Memory B cell (primary cell): ENCODE measurements around the gene STXBP2.
"Not testable (repeated sequence)": the region's sequence is repeated elsewhere in the genome, so short reads cannot be mapped to it uniquely, and the experiment has no call there.

Experiments used
- ATAC-seq: fragments of 150-1000 bp; cut with Tn5 transposase; 2 replicates; pipeline ENCODE4 v1.10.0; 2021; ENCODE audit warnings: low read depth, mild to moderate bottlenecking, moderate library complexity
- DNase-seq, 2 donors: peaks; one replicate each; pipeline ENCODE4 v3.0.0; 2022; ENCODE audit warnings: low spot score in 2 of 2
- H3K27ac Mint-ChIP-seq: one replicate; pipeline ENCODE4 v1.8.0; 2022; ENCODE audit warnings: mild to moderate bottlenecking, moderate library complexity, mixed read lengths
- H3K27me3 Mint-ChIP-seq: one replicate; pipeline ENCODE4 v1.8.0; 2022; ENCODE audit warnings: mixed read lengths
- H3K36me3 Mint-ChIP-seq: one replicate; pipeline ENCODE4 v1.8.0; 2022; ENCODE audit warnings: mild to moderate bottlenecking, mixed read lengths
- H3K4me1 Mint-ChIP-seq: one replicate; pipeline ENCODE4 v1.8.0; 2022; ENCODE audit warnings: mixed read lengths
- H3K4me3 Mint-ChIP-seq: one replicate; pipeline ENCODE4 v1.8.0; 2022; ENCODE audit warnings: mild to moderate bottlenecking, moderate library complexity, mixed read lengths
- H3K9me3 Mint-ChIP-seq: one replicate; pipeline ENCODE4 v1.8.0; 2022; ENCODE audit warnings: mixed read lengths

STXBP2 gene

DNA sequence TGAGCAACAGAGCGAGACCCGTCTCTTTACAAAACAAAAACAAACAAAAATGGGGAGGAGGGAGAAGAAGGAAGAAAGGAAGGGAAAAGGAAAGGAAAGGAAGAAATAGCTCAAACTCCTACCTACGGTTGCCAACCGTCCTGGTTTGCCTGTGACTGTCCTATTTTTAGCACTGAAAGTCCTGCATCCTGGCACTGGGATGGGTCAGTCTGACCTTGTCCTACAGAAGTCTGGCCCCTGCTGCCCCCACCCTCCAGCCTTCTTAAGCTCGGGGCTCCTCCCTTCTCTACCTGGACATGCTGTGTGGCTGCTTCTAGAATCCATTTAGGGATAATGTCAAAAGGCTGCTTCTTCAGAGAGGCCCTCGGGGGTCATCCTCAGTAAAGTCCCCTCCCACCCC, 1.2 kb upstream of the STXBP2 start:
- Mint-ChIP-seq H3K27me3 (no peaks in the 10 kb centered on the region), H3K27ac (no peak overlapping the region), H3K36me3 (peaks cover 16% of the 10 kb centered on the region), H3K4me1 (peaks cover 26% of the 10 kb centered on the region), H3K4me3 (peak overlapping the region; percentile 46), H3K9me3 (peaks cover 1% of the 10 kb centered on the region)
- DNase-seq (no peak), ATAC-seq (no peak)

DNA sequence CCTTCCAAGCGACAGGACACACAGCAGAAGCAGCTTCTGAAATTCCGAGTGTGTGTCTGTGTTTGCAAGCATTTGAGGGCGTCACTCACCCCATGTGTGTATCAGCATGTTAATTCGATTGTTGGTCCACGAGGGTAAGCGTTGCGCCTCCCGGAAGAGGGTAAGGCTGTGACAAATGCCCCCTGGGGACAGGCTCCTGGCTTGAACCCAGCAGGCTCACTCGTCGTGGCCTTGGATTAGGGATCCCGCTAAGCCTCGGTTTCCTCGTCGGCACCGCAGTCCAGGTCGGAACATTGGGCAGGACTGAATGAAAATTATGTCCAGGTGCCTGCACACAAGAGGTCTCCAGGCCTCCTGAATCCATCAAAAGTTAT, 606 bp upstream of the STXBP2 start:
- H3K4me3 Mint-ChIP-seq, result peak overlapping the region; percentile 91
- H3K4me1 Mint-ChIP-seq, result peaks cover 26% of the 10 kb centered on the region
- no peaks in the 10 kb centered on the region for H3K27me3 Mint-ChIP-seq
- peaks cover 1% of the 10 kb centered on the region for H3K9me3 Mint-ChIP-seq
- DNase-seq, result no peak
- peak overlapping the region; percentile 97 for H3K27ac Mint-ChIP-seq
- peaks cover 16% of the 10 kb centered on the region for H3K36me3 Mint-ChIP-seq
- no peak for ATAC-seq

DNA sequence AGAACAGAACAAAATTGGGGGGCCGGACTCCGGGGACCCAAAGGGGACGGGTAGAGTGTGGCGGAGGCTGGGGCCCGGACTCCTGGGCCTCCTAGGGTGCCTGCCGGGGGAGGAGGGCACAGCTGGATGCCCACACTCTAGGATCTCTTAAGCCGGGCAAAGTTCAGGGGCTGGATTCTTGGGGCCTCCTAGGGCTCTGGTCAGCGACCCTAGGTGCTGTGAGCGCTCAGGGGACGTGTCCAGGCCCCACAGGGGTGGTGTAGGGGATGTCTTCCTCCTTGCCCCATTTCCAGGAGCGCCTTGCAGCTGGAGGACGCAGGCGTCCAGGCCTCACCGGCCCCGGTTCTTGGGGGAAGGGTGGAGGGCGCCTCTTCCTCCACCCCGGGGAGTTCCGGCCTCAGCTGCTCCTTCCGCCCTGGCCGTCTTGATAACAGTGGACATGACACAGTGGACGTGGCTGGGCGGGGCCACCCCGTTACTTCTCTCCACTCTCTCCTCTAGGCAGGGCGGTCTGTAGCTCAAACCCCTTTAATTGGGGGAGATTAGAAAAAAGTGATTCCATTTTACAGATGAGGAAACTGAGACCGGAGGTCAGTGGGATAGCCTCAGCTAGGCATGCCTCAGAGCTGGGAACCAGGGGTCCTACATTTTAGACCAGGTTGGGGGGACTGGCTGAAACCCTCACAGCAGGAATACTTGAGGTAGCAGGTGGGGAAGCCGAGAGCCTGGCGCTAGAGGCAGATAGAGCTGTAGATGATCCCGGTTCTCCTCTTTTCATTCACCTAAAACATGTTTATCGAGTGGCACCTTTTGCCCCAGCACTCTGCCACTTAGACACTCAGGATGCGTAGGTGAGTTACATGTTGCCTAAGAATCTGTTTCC, 705 bp downstream of the STXBP2 start:
- DNase-seq (no peak), ATAC-seq (peak; percentile 16)
- Mint-ChIP-seq H3K27me3 (no peaks in the 10 kb centered on the region), H3K4me1 (peaks cover 26% of the 10 kb centered on the region), H3K4me3 (peak overlapping the region; percentile 91), H3K9me3 (peaks cover 1% of the 10 kb centered on the region), H3K27ac (peak overlapping the region; percentile 97), H3K36me3 (peaks cover 14% of the 10 kb centered on the region)

DNA sequence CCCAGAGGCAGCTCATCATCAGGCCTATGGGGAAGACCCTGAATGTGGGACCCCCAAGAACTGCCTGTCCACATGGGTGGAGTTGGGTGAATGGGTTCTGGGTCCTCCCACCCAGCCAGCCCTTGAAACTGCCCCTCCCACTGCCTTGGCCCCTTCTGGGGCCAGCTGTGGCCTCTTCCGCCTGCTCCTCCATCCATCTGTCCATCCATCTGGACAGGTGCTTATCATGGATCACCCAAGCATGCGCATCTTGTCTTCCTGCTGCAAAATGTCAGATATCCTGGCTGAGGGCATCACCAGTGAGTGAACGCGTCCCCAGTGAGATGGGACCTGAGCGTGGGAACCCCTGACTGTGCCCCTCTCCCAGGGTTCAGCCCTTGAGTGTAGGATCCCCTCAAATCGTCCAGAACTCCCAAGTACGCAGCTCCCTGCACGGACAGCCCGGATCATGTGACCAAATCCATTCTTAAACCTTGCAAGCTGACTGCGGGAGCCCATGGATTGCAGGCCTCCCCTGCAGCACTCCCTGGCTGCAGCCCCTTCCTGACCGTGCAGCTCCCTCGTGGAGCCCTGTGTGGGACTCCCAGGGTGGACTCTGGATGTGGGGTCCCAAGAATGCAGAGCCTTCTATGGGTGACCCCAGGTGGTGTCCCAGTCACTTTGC, 2.0 kb downstream of the STXBP2 start:
- H3K9me3 Mint-ChIP-seq, result peaks cover 1% of the 10 kb centered on the region
- peaks cover 29% of the 10 kb centered on the region for H3K4me1 Mint-ChIP-seq
- no peak for DNase-seq
- H3K27ac Mint-ChIP-seq, result no peak overlapping the region
- ATAC-seq, result no peak
- H3K4me3 Mint-ChIP-seq, result peak overlapping the region; percentile 32
- H3K36me3 Mint-ChIP-seq, result peaks cover 11% of the 10 kb centered on the region
- H3K27me3 Mint-ChIP-seq, result no peaks in the 10 kb centered on the region

DNA sequence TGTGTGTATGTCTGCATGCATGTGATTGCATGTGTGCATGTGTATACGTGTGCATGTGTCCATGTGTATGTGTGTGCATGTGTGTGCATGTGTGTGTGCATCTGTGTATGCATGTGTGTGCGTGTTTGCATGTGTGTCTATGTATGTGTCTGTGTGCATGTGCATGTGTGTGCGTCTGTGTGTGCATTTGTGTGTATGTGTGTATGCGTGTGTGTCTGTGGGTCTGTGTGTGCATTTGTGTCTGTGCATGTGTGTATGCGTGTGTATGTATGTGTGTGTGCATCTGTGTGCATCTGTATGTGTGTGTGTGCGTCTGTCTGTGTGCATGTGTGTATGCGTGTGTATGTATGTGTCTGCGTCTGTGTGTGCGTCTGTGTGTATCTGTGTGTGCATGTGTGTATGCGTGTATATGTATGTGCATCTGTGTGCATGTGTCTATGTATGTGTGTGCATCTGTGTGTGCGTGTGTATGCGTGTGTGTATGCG, 3.0 kb downstream of the STXBP2 start:
- DNase-seq, result no peak
- no peak overlapping the region for H3K27ac Mint-ChIP-seq
- peaks cover 26% of the 10 kb centered on the region for H3K4me1 Mint-ChIP-seq
- ATAC-seq, result no peak
- H3K4me3 Mint-ChIP-seq, result no peak overlapping the region
- H3K36me3 Mint-ChIP-seq, result peaks cover 12% of the 10 kb centered on the region
- H3K9me3 Mint-ChIP-seq, result peaks cover 1% of the 10 kb centered on the region
- no peaks in the 10 kb centered on the region for H3K27me3 Mint-ChIP-seq

DNA sequence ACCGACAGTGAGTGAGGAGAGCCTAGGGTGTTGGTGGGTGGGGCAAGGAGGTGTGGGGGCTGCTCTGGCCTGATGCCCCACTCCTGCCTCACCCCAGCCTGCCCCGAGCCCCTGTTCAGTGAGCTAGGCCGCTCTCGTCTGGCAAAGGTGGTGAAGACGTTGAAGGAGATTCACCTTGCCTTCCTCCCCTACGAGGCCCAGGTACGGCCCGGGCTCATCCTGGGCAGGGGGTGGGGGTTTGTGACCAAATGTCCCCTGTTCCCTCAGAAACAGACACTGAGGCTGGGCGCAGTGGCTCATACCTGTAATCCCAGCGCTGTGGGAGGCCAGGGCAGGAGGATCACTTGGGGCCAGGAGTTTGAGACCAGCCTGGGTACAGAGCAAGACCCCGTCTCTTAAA, 3.9 kb downstream of the STXBP2 start:
- ATAC-seq (no peak), DNase-seq (no peak)
- peaks cover 1% of the 10 kb centered on the region for H3K9me3 Mint-ChIP-seq
- H3K27ac Mint-ChIP-seq, result no peak overlapping the region
- H3K36me3 Mint-ChIP-seq, result peaks cover 15% of the 10 kb centered on the region
- H3K27me3 Mint-ChIP-seq, result no peaks in the 10 kb centered on the region
- H3K4me1 Mint-ChIP-seq, result peaks cover 27% of the 10 kb centered on the region
- H3K4me3 Mint-ChIP-seq, result no peak overlapping the region

DNA sequence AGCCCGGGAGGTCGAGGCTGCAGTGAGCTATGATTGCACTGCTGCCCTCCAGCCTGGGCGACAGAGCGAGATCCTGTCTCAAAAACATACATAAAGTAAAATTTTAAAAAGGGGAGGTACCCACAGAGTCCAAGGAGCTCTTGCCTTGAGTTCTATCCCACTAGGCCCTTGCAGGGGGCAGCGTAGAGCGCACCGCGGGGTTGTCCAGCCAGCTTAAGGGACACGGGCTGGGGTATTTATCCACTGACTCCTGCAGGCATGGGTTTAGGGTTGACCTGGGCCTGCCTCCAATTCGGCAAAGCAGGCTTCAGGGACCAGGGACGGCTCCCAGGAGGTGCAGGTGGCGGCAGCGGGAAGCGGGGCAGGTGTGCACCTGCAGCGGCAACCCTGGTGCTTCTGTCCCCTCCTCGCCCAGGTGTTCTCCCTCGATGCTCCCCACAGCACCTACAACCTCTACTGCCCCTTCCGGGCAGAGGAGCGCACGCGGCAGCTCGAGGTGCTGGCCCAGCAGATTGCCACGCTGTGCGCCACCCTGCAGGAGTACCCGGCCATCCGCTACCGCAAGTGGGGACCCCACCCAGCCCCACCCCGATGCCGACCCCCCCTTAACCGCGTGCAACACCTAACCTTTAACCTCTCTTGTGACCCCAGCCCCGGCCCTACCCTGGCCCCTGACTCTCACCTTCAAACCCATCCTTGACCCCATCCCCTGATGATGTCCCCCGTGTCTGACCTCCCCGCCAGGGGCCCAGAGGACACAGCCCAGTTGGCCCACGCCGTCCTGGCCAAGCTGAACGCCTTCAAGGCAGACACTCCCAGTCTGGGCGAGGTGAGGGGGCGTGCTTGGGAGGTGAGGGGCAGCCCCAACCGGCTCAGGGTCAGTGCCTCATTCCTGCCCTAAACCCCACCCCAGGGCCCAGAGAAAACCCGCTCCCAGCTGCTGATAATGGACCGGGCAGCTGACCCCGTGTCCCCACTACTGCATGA, 4.7 kb downstream of the STXBP2 start:
- no peak for ATAC-seq
- no peak overlapping the region for H3K27ac Mint-ChIP-seq
- DNase-seq, result no peak
- no peaks in the 10 kb centered on the region for H3K27me3 Mint-ChIP-seq
- peaks cover 18% of the 10 kb centered on the region for H3K36me3 Mint-ChIP-seq
- H3K4me1 Mint-ChIP-seq, result peaks cover 25% of the 10 kb centered on the region
- peaks cover 1% of the 10 kb centered on the region for H3K9me3 Mint-ChIP-seq
- H3K4me3 Mint-ChIP-seq, result no peak overlapping the region

DNA sequence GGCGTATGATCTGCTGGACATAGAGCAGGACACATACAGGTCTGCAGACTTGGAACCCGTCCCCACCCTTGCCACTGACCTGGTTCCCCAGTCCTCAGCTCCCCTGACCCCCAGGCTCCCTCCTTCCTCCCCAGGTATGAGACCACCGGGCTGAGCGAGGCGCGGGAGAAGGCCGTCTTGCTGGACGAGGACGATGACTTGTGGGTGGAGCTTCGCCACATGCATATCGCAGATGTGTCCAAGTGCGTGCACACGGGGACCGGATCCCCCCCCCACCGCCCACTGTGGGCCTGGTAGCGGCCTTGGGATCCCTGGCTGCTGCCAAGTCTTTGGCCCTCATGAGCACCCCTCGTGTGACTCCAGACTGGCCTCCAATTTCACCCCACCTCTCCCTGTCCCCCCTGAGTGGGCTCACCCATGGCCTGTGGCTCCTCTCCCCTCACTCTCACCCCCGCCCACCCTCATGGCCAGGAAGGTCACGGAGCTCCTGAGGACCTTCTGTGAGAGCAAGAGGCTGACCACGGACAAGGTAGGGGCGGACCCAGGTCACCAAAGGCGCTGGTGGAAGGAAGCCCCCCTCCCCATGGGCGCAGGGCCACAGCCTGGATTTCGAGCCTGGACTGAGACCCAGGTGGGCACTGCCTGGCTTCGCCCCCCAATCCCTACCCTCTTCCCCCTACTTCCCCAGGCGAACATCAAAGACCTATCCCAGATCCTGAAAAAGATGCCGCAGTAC, 5.6 kb downstream of the STXBP2 start:
- Mint-ChIP-seq H3K4me3 (no peak overlapping the region), H3K36me3 (peaks cover 18% of the 10 kb centered on the region), H3K27me3 (no peaks in the 10 kb centered on the region), H3K9me3 (peaks cover 1% of the 10 kb centered on the region), H3K27ac (no peak overlapping the region), H3K4me1 (peaks cover 21% of the 10 kb centered on the region)
- no peak for DNase-seq
- ATAC-seq, result no peak

DNA sequence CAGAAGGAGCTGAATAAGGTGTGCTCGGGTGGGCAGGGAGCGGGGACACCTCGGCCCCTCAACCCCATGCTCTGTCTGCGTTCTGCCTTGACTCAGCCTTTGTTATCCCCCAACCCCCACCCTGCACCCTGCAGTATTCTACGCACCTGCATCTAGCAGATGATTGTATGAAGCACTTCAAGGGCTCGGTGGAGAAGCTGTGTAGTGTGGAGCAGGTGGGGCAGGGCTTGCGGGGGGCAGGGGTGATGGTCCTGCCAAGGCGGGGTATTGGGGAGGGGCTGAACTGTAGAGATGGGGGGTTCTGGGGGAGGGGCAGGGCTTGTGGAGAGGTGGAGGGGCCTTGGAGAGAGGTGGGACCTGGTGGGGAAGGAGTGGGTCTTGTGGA, 6.1 kb downstream of the STXBP2 start:
- ATAC-seq (no peak), DNase-seq (no peak)
- Mint-ChIP-seq H3K9me3 (peaks cover 1% of the 10 kb centered on the region), H3K27me3 (no peaks in the 10 kb centered on the region), H3K4me1 (peaks cover 21% of the 10 kb centered on the region), H3K27ac (no peak overlapping the region), H3K36me3 (peaks cover 20% of the 10 kb centered on the region), H3K4me3 (no peak overlapping the region)

DNA sequence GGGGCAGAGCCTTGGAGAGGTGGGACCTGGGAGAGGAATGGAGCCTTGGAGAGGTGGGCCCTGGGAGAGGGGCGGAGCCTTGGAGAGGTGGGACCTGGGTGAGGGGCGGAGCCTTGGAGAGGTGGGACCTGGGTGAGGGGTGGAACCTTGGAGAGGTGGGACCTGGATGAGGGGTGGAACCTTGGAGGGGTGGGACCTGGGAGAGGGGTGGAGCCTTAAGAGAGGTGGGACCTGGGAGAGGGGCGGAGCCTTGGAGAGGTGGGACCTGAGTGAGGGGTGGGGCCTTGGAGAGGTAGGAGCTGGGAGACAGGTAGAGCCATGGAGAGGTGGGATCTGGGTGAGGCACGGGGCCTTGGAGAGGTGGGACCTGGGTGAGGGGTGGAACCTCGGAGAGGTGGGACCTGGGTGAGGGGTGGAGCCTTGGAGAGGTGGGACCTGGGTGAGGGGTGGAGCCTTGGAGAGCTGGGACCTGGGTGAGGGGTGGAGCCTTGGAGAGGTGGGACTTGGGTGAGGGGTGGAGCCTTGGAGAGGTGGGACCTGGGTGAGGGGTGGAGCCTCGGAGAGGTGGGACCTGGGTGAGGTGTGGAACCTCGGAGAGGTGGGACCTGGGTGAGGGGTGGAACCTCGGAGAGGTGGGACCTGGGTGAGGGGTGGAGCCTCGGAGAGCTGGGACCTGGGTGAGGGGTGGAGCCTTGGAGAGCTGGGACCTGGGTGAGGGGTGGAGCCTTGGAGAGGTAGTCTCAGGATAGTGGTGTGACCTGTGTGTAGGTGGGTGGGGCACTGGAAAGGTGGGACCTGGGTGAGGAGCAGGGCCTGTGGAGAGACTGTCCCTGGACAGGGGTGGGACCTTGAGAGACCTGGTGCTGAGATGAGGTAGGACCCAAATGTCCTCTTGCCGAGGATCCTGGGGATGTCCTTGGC, 7.0 kb downstream of the STXBP2 start:
- H3K27ac Mint-ChIP-seq, H3K4me3 Mint-ChIP-seq, H3K9me3 Mint-ChIP-seq, DNase-seq, H3K27me3 Mint-ChIP-seq, ATAC-seq: not testable (repeated sequence)
- peaks cover 19% of the 10 kb centered on the region for H3K4me1 Mint-ChIP-seq
- H3K36me3 Mint-ChIP-seq, result peaks cover 20% of the 10 kb centered on the region

DNA sequence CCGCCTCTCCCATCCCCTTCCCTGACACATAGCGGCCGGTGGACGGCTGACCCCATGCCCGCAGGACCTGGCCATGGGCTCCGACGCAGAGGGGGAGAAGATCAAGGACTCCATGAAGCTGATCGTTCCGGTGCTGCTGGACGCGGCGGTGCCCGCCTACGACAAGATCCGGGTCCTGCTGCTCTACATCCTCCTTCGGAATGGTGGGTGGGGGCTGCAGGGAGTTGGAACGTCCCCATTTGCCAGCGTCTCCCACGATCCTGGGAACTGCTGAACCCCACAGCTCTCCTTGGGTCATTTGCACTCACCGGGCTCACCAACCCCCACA, 7.6 kb downstream of the STXBP2 start:
- peaks cover 1% of the 10 kb centered on the region for H3K9me3 Mint-ChIP-seq
- H3K27ac Mint-ChIP-seq, result no peak overlapping the region
- ATAC-seq (no peak), DNase-seq (no peak)
- H3K36me3 Mint-ChIP-seq, result peaks cover 20% of the 10 kb centered on the region
- peaks cover 17% of the 10 kb centered on the region for H3K4me1 Mint-ChIP-seq
- H3K27me3 Mint-ChIP-seq, result no peaks in the 10 kb centered on the region
- no peak overlapping the region for H3K4me3 Mint-ChIP-seq

DNA sequence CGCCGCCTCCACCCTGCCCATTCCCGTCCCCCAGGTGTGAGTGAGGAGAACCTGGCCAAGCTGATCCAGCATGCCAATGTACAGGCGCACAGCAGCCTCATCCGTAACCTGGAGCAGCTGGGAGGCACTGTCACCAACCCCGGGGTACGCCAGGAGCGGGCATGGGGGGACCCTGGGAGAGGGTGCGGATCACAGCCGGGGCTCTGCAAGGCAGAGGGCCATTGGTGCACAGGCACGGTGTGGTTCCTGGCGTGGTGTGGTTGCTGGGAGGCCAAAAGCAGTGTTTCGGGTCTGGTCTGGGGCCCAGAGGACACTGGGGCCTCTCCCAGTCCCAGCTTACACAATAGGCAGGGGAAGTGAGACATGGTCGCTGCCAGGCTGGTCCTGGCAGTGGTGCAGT, 8.3 kb downstream of the STXBP2 start:
- Mint-ChIP-seq H3K4me1 (peaks cover 10% of the 10 kb centered on the region), H3K27ac (no peak overlapping the region), H3K9me3 (no peaks in the 10 kb centered on the region), H3K27me3 (no peaks in the 10 kb centered on the region), H3K4me3 (no peak overlapping the region), H3K36me3 (peaks cover 15% of the 10 kb centered on the region)
- DNase-seq (no peak), ATAC-seq (no peak)
